Measurements from ENCODE around the gene KLHL41.

GRCh38 chr2:169520896-169521295, 11.4 kb downstream of the KLHL41 start:
- TF ChIP-seq CTCF (IDR thresholded peaks at IDR 0.05; ENCODE audit: insufficient read depth, low read depth, low read length), result no peak
- TF ChIP-seq EZH2 (IDR thresholded peaks at IDR 0.05; ENCODE audit: insufficient read depth, low read length), result no peak

Data from astrocyte (in vitro differentiated cells and primary cell).